OCI-LY3 (cell line): ENCODE results near the gene UGT1A4.

ENCODE experiments used
- H2AFZ ChIP-seq: fragments of 200-600, 300-600 bp; shearing (Covaris generic); 2 replicates; pipeline ENCODE4 v1.6.0; 2014; ENCODE audit warnings: antibody characterized with exemption, low read depth, low read length
- H3K27ac ChIP-seq: fragments of 200-600, 300-600 bp; sonication (generic); 2 replicates; pipeline ENCODE4 v1.5.1; 2014; ENCODE audit warnings: mild to moderate bottlenecking, low read length, moderate library complexity, mixed read lengths
- H3K27me3 ChIP-seq: fragments of 200-600, 300-600 bp; sonication (generic); 2 replicates; pipeline ENCODE4 v1.6.1; 2014; ENCODE audit warnings: low read depth, low read length, mixed read lengths
- H3K36me3 ChIP-seq: fragments of 200-600, 300-600 bp; sonication (generic); replicated peaks from 2 replicates; pipeline ENCODE3; 2014; ENCODE audit warnings: low read depth, low read length, mixed read lengths
- H3K4me1 ChIP-seq: fragments of 300-600, 200-600 bp; sonication (generic); 2 replicates; pipeline ENCODE4 v1.6.1; 2014; ENCODE audit warnings: low read length, mixed read lengths
- H3K4me2 ChIP-seq: fragments of 200-600, 300-600 bp; sonication (generic); 2 replicates; pipeline ENCODE4 v1.6.1; 2014; ENCODE audit warnings: low read length, mixed read lengths
- H3K4me3 ChIP-seq: fragments of 300-600, 200-600 bp; sonication (generic); 2 replicates; pipeline ENCODE4 v1.5.1; 2014; ENCODE audit warnings: antibody characterized with exemption, mild to moderate bottlenecking, low read length, moderate library complexity
- H3K79me2 ChIP-seq: fragments of 300-600, 200-600 bp; shearing (Covaris generic); 2 replicates; pipeline ENCODE4 v1.6.1; 2014; ENCODE audit warnings: mild to moderate bottlenecking, low read length, mixed read lengths
- H3K9ac ChIP-seq: fragments of 300-600, 200-600 bp; shearing (Covaris generic); 2 replicates; pipeline ENCODE4 v1.6.0; 2014; ENCODE audit warnings: mild to moderate bottlenecking, low read length, moderate library complexity
- H3K9me3 ChIP-seq: fragments of 200-600, 300-600 bp; shearing (Covaris generic); 2 replicates; pipeline ENCODE4 v1.6.1; 2014; ENCODE audit warnings: low read length, mixed read lengths; ENCODE audit not compliant: insufficient read depth
- H4K20me1 ChIP-seq: fragments of 200-600, 300-600 bp; sonication (generic); 2 replicates; pipeline ENCODE4 v1.6.1; 2016; ENCODE audit warnings: low read length, mixed read lengths; ENCODE audit not compliant: insufficient read depth
- EZH2phosphoT487 ChIP-seq: fragments of 200-600 bp; shearing (Covaris generic); IDR thresholded peaks from 2 replicates; pipeline ENCODE4 v1.6.1; 2018; ENCODE audit warnings: antibody characterized with exemption, mixed run types, low read depth
- TF ChIP-seq, protein P1 (sequence below): fragments of 200-600, 300-600 bp; sonication (generic); IDR thresholded peaks from 2 replicates; pipeline ENCODE4 v1.5.1; 2014; ENCODE audit warnings: antibody characterized with exemption, low read length, low read depth

UGT1A4 gene

DNA sequence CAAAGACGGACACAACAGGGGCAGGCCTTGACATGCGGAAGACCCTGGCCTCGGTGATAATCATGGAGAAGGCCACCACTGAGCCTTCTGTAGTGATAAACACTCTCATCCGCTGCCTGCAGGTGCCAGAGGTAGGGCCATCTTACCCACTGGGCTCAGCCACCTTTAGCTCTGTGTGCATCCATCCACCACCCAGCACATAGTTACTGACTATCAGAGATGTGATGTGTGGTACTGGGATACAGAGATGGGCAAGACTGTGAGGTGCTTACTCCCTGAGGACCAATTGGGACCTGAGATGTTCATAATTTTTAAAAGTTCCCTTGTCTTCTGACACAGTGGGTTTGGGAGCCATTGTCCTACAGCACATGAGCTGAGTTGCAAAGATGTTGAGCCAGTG lies 61.2 kb downstream of the UGT1A4 start:
- no peak overlapping the region for H3K27ac ChIP-seq
- no peak overlapping the region for H3K4me3 ChIP-seq
- H2AFZ ChIP-seq, result no peak overlapping the region
- H3K9ac ChIP-seq, result no peak overlapping the region
- no peaks in the 10 kb centered on the region for H3K4me1 ChIP-seq
- H3K27me3 ChIP-seq, result no peaks in the 10 kb centered on the region
- no peak overlapping the region for H3K4me2 ChIP-seq
- TF ChIP-seq, protein P1, sequence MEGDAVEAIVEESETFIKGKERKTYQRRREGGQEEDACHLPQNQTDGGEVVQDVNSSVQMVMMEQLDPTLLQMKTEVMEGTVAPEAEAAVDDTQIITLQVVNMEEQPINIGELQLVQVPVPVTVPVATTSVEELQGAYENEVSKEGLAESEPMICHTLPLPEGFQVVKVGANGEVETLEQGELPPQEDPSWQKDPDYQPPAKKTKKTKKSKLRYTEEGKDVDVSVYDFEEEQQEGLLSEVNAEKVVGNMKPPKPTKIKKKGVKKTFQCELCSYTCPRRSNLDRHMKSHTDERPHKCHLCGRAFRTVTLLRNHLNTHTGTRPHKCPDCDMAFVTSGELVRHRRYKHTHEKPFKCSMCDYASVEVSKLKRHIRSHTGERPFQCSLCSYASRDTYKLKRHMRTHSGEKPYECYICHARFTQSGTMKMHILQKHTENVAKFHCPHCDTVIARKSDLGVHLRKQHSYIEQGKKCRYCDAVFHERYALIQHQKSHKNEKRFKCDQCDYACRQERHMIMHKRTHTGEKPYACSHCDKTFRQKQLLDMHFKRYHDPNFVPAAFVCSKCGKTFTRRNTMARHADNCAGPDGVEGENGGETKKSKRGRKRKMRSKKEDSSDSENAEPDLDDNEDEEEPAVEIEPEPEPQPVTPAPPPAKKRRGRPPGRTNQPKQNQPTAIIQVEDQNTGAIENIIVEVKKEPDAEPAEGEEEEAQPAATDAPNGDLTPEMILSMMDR, result no peak
- no peak for TF ChIP-seq EZH2phosphoT487
- H4K20me1 ChIP-seq, result no peaks in the 10 kb centered on the region
- H3K79me2 ChIP-seq, result no peaks in the 10 kb centered on the region
- H3K36me3 ChIP-seq, result no peaks in the 10 kb centered on the region
- no peaks in the 10 kb centered on the region for H3K9me3 ChIP-seq

DNA sequence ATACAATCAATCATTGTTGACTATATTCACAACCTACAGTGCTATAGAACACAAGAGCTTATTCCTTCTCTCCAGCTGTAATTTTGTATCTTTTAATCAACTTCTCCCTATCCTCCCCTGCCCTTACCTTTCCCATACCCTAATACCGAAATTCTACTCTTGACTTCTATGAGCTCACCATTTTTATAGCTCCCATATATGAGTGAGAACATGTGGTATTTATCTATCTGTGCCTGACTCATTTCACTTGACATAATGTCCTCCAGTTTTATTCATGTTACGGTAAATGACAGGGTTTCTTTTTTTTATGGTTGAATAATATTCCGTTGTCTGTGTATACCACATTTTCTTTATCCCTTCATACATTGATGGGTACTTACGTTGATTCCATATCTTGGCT lies 62.2 kb downstream of the UGT1A4 start:
- H3K4me2 ChIP-seq, result no peak overlapping the region
- H3K4me3 ChIP-seq, result no peak overlapping the region
- H4K20me1 ChIP-seq, result no peaks in the 10 kb centered on the region
- H3K36me3 ChIP-seq, result no peaks in the 10 kb centered on the region
- no peaks in the 10 kb centered on the region for H3K27me3 ChIP-seq
- H3K9ac ChIP-seq, result no peak overlapping the region
- H3K27ac ChIP-seq, result no peak overlapping the region
- no peaks in the 10 kb centered on the region for H3K79me2 ChIP-seq
- H2AFZ ChIP-seq, result no peak overlapping the region
- H3K9me3 ChIP-seq, result no peaks in the 10 kb centered on the region
- no peak for TF ChIP-seq EZH2phosphoT487
- TF ChIP-seq, protein P1, result no peak
- H3K4me1 ChIP-seq, result no peaks in the 10 kb centered on the region

DNA sequence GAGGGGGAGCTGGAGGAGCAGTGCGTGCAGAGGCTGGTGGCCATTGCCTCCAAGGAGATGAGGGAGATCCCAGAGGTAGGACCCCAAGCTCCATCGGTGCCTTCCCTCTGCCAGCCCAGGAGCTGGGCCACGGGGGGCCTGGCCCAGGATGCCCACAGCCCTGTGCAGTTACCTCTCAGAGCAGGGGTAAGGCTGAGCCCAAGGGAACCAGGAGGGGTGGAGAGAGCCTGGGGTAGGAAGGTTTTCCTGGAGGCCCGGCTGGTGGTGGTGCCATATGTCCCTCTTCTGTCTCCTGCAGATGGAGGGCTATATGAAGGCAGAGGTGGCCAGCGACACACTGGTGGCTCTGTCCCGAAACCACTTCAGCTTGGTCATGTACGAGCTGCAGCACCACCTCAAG lies 71.0 kb downstream of the UGT1A4 start:
- Histone ChIP-seq H3K9ac (no peak overlapping the region), H3K27ac (no peak overlapping the region), H3K4me2 (no peak overlapping the region), H3K79me2 (no peaks in the 10 kb centered on the region), H3K27me3 (no peaks in the 10 kb centered on the region), H3K4me3 (no peak overlapping the region), H4K20me1 (no peaks in the 10 kb centered on the region), H3K4me1 (no peaks in the 10 kb centered on the region), H3K9me3 (no peaks in the 10 kb centered on the region), H3K36me3 (no peaks in the 10 kb centered on the region), H2AFZ (no peak overlapping the region)
- no peak for TF ChIP-seq EZH2phosphoT487
- TF ChIP-seq, protein P1, result no peak

DNA sequence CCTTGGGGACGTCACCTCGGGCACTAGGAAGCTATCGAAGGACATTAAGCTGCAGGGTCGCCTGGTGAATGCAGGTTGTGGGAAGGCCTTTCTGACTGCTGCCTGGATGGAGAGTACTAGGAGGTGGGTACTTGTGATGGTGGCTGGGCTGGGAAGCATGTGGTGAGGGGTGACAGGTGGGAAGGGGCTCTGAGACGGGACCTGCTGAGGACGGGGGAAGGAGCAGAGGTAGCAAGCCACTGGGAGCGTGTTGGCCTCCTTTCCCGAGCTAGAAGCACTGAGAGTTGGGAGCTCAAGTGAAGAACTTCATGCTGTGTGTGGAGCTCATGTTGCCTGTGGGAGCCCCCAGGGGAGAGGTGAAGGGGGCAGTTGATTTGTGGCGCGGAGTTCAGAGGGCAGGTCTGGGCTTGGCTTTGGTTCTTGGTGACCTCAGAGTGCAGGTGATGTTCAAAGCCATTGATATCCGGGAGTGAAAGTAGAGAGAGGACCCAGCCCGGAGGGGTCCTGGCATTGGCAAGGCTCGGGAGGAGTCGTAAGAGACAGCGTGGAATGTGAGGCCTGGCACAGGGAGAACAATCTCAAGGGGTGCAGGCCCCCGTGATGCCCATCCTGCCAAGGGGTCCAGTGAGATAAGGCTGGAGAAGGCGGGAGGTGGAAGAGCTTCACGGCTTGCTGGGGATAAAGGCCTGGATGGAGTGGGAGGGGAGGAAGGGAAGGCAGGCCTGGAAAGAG lies 72.8 kb downstream of the UGT1A4 start:
- TF ChIP-seq, protein P1, result no peak
- no peak for TF ChIP-seq EZH2phosphoT487
- Histone ChIP-seq H3K27ac (no peak overlapping the region), H3K4me2 (no peak overlapping the region)

More for the DNA sequence above, 72.8 kb downstream of the UGT1A4 start:
- Histone ChIP-seq H3K36me3 (no peaks in the 10 kb centered on the region), H3K4me1 (no peaks in the 10 kb centered on the region), H3K9me3 (no peaks in the 10 kb centered on the region), H4K20me1 (no peaks in the 10 kb centered on the region), H3K79me2 (no peaks in the 10 kb centered on the region), H3K27me3 (no peaks in the 10 kb centered on the region), H2AFZ (no peak overlapping the region), H3K4me3 (no peak overlapping the region), H3K9ac (no peak overlapping the region)
